ENCODE measurements around the gene PLEKHS1.

The PLEKHS1 gene

DNA sequence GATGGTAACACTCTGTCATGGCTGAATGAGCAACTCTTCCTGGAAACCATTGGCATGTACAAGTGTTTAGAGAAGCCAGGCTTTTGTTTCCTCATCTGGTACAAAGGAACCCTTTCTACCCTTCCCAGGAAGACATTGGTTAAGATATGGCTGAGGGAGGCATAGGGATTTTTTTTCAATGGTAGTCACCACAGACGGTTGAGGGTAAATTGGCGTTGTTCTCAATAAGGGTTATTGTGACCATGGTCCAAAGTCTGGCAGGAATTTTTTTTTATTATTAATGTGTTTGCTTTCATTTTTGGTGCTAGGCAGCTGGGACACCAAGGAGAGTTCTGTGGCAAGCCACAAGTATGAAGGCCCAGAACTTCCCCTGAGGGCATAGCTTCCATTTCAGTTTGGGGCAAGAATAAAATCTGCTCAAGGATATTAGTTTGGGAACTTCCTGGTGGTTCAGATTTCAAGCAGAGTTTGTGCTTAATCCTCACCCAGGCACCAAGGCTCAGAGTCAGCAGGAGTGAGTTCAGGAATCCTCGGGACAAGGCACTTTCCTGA lies at the start of gene PLEKHS1:
Gene PLEKHS1, plus strand, starts transcription at position 502 of the 552 bp plus-strand sequence. CDS start 3,596 bp downstream, outside the sequence.
- no peak for DNase-seq (ENCODE audit: low read depth in 3 of 3, low spot score in 1 of 3)

DNA sequence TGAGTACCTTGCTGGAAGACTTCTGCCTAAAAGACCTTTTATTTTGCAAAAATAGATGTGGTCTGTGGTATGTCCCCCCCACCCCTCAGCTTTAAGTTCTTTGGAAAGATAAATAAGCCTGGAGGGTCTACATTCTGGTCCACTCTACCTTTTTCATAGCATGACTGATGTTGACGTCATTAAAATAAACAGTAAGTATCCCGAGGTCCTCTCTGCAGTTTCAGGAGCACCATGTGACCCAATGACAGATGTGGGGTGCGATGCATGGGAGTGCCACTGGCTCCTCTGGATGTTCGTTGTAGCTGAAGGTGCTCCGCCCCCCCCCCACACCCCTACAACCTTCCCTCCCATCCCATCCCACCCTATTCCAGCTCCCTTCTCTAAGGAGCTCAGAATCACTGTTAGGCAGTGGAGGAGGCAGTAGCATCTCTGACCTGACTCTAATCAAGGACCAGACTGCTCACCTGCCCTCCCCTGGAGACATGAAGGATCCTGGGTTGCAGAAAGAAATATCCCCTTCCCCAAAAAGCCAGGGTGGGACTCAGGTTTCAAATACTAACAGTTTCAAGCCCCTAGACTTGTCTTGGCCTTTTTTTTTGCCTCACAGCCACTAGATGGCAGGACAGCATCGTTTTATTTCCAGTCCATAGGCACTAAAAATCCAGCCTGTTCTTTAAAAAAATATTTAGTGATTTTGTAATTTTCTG lies 46.7 kb upstream of the PLEKHS1 start:
- DNase-seq (ENCODE audit: low read depth in 3 of 3, low spot score in 1 of 3): no peak

DNA sequence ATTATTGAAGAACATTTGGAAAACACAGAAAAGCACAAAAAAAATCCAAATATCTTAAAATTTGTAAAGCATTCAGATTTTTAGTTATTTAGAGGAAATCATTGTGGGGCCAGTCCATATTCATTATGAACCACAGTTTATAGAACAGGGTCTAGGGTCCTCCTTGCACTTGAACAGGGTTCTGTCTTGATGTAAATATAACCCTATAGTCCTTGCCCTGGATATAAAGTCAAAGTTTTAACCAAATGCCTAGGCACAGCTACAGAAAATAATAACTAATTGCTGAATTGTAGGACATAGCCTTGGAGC lies 46.2 kb upstream of the PLEKHS1 start:
- DNase-seq (ENCODE audit: low read depth in 3 of 3, low spot score in 1 of 3): no peak

DNA sequence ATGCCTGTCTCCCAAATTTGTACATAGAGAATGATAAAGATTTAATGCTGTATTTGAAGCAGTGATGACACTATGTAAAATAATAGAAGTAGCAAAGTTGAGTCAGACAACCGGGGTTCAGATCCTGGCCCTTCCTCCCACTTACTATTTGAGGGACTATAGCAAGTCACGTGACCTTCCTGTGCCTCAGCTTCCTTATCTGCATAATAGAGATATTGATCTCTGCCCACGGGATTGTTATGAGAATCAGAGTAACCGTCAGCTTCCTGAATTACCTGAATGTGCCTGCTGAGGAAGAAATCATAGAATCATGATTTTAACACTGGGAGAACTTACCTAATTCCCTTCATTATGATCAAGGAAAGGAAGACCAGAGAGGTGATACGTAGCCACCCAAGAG lies 44.9 kb upstream of the PLEKHS1 start:
- no peak for DNase-seq (ENCODE audit: low read depth in 3 of 3, low spot score in 1 of 3)

DNA sequence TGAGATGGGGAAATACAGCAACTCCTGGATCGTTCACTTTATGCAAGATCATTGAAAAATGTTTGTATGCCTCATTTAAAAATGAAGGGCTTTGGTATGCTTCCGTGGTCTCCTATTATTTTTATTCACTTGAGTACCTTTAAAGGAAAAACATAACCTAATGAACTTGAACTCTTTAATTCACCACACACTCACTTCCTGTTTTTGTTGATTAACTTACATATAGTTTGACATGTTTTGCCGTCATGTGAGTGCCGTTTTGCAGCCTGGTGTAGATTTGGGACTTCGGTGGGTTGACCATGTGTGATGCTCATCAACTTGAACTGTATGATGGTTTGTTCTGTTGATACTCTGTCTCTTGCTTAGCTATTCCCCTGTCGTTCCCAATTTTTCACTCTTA lies 42.8 kb upstream of the PLEKHS1 start:
- no peak for DNase-seq (ENCODE audit: low read depth in 3 of 3, low spot score in 1 of 3)

DNA sequence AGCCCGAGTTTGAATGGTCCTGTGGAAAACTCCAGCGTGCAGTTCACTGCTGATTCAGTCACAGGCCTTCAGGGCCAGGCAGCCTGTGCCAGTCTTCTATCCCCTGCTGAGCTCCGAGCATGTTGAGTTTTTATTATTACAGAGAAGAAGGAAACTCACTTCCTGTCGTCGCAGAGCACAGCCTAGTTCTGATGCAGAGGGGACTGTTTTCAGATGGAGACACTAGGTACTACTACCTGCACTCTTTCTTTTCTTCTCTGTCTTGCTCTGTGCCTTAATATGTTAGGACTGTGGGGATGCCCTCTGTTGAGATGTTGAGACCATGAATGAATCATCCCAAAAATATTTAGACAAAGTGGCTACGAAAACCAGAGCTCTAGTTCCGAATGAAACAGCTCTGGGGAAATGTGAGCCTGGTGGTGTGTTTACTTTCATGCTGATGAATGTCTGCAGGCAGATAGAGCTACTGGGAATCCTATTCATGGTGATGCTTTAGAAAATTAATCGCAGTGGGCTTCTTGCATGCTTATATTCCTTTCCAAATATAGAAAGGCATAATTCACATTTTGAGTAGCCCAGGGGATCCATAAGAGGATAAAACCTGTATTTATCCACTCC lies 42.2 kb upstream of the PLEKHS1 start:
- DNase-seq (ENCODE audit: low read depth in 3 of 3, low spot score in 1 of 3): no peak

DNA sequence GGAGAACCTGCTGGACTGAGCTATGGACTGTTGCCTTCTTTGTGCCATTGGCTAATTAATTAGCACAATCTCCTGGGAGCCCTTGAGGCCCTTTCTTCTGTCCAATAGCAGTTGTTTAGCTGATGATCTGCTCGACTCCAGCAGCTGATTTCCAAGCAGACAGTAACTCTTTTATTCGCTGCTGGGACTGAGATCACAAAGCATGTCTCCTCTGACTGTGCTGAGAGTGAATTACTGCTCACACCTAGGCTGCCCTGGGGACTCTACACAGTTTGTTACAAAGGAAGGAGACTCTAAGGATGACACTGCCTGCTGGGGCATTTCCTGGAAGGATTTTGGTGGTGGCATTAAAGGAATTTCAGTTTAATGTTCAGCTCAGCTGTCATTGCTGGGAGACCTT lies 40.3 kb upstream of the PLEKHS1 start:
- no peak for DNase-seq (ENCODE audit: low read depth in 3 of 3, low spot score in 1 of 3)

DNA sequence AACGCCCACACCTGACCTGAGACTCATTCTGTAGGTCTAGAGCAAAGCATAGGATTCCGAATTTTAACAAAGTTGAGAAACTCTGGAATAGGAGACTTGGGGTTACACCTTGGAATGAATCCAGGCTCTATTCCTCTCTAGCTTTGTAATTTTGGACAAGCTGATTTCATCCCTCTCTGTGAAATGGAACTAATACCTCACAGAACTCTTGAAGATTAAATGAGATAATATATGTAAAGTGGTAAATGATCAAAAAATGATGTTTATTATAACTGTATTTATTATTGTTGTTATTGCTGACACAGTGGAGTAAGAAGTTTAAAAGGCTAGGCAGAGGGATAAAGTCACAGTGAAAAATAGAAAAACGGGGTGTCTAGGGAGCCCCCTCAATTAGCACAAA lies 39.5 kb upstream of the PLEKHS1 start:
- no peak for DNase-seq (ENCODE audit: low read depth in 3 of 3, low spot score in 1 of 3)

DNA sequence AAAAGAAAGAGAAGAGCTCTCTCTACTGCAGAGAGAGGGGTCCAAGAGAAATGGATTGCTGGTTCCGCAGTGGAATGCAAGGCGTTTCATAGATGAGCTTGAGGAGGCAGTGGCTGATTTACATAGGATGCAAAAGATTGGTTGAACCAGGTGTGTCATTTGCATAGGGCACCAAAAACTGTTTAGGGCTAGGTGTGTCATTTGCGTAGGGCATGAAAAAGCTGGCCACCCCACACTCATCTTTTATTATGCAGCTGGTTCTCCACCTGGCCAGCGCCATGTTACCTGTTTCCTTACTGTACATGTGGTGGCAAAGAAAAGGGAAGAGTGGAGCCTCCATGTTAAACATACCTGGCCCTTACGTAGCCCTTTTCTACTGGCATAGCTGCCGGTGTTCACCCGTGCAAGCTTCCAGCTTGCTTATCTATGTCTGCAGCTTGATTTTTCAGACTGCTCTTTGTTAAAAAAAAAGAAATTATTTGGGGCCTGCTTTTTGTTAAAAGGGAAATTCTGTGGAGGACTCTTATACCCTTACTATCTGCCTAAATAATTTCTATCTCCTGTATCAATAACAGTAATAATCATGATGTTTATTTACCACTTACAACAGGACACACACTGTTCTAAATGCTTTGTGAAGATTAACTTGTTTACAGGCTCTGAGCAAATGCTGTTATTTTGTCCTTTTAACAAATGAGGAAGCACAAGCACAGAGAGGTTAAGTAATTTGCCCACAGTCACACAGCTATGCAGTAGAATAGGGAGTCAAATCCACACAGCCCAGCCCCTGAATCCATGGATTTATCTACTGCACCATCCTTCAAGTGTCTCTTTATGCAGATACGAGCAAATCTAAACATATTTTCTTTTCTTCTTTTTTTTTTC lies 38.5 kb upstream of the PLEKHS1 start:
- DNase-seq (ENCODE audit: low read depth in 3 of 3, low spot score in 1 of 3): no peak

DNA sequence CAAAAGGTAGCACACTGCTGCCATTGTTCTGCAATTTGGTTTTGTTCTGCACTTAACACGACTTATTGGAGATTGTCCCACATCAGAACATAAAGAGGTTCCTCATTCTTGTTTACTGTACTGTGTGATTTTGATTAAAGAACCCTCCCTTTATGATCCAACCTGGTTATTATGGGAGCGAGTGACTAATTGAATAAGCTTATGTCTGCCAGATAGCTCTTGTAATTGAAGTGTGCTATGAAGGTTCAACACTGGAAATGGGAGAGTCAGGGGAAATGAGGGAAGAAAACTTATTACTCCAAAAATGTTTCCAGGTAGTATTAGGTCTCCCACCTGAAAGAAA lies 37.9 kb upstream of the PLEKHS1 start:
- DNase-seq (ENCODE audit: low read depth in 3 of 3, low spot score in 1 of 3): no peak

DNA sequence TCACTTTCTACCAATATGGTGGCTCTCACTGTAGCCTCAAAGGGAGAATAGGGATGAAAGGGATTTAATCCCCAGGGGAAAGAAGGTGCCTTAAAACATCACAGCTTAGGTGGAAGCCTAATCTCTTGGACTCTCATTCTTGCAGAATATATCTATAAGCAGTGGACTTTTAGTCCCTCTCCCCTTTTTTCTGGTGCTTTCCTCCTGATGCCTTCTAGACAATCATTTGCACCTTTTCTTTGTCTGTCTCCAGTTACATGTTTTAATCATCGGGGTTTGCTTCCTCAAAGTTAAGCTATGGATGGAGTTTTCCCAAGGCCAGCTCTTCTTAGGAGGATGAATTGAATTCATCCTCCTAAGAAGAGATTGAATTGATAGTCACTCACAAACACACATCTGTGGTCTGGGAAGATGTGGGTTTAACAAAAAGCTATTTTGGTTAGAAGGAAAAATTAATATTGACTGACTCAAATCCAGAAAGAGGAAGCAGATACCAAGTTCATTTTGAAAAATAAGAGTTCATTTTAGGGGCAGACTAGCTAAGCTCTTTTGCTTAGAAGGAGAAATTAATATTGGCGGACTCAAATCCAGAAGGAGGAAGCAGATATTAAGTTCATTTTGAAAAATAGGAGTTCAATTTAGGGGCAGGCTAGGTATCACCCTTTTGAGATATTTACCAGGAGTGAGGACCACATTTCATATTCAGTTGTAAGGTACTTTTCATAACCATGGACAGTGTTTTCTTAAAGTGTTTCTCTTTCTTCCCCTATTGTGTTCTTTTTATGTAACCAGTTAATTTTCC lies 35.2 kb upstream of the PLEKHS1 start:
- DNase-seq (ENCODE audit: low read depth in 3 of 3, low spot score in 1 of 3): no peak

DNA sequence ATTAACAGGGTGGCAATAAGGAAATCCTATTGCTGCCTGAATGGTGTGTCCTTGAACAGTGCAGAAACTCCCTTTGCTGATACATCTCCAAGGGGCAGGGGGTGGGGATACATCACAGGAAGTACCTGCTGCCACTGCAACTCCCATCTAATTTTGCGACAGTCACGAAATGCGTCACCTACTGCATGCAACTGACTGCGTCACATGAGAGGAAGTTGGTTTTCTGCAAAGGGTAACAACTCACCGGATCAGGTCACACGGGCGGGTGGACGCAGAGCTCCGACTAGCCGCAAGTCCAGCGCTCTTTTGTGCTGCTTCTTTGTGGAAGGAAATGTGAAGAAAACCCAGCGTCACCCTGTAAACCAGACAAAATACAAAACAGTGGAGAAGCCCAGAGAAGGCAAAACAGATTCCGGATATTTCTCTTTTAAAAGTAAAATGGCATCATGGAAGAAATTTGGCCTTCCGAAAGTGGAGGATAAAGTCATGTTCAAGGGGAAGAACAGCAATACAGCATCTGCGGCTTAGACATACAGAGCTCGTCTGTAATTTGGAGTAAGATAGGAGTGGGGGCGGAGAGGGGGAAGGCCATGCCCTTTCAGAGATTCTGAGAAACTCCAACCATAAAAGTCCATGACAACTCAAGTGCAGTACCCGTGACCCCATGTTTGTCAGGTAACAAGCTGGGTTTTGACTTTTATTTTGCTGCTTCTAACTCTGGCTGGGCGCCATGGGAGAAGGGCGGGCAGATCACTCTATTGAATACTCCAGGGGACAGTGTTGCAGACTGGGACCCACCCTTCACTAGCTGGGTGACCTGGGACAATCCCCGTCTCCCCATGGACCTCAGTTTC lies 32.3 kb upstream of the PLEKHS1 start:
- no peak for DNase-seq (ENCODE audit: low read depth in 3 of 3, low spot score in 1 of 3)

DNA sequence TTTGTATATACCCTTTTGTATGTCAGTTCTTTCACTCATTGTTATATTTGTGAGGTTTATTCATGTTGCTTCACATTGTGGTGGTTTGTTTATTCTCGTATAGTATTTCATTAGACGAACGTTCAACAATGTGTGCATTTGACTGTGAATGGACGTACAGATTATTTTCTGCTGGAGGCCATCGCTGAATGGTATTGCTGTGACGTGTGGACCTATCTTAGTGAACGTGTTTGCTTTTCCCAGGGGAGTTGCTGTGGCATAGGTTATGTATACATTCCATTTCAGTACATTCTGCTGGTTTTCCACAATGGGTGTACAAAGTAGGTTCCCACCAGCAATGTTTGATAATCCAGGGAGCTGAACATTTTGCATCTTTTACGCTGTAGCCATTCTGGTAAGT lies 31.1 kb upstream of the PLEKHS1 start:
- no peak for DNase-seq (ENCODE audit: low read depth in 3 of 3, low spot score in 1 of 3)

DNA sequence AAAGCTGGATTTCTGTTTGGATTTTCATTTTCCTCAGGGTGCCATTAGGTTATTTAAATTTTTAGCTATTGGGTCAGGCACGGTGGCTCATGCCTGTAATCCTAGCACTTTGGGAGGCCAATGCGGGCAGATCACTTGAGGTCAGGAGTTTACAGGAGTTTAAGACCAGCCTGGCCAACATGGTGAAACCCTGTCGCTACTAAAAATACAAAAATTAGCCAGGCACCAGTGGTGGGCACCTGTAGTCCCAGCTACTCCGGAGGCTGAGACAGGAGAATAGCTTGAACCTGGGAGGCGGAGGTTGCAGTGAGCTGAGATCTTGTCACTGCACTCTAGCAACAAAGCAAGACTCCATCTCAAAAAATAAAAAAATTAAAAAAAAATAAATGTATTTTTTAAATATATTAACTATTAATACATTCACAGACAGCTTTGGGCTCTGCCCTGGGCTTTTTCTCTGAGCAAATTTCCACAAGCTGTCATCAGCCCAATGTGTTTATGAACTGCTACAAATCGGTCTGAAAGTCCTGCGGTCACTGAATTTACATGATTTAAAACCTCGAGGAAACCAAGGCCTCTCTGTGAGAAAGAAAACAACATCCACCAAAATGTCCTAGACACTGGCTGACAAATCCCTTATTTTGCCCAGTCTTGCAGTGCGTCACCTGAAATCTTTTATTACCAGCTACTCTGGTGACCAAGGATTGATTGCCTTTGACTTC lies 19.2 kb upstream of the PLEKHS1 start:
- DNase-seq (ENCODE audit: low read depth in 3 of 3, low spot score in 1 of 3): no peak

DNA sequence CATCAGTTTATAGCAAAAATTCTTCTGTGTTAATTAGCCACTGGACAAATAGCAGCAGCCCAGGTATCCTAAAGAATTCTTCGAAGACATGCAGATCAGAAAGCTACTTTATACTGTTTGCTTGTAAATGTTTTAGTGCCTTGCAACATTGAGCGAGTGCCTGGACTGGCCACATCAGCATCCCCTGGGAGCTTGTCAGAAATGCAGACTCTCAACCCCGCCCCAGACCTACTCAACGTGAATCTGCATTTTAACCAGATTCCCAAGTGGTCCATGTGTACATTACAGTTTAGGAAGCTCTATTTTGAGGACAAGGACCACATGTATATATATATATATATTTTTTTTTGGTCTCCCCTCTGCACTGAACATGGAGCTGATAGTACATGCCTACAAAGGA lies 18.5 kb upstream of the PLEKHS1 start:
- no peak for DNase-seq (ENCODE audit: low read depth in 3 of 3, low spot score in 1 of 3)

DNA sequence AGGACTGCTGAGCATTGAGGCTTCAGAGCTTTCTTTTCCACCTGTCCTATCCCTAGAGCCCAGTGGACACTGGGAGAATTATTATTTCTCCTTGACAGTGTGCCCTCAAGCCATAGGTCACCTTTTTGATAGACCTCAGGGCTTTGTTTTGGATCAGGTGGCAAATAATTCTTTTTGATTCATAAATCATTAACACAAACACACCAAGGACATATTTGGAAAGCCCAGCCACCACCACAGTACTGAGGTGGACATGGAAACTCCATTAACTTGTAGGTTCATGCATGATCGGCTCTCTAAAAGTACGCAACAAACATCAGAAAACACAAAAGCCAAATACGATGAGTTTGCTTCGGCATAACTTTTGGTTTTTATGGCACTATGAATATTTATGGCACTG lies 17.8 kb upstream of the PLEKHS1 start:
- DNase-seq (ENCODE audit: low read depth in 3 of 3, low spot score in 1 of 3): no peak

DNA sequence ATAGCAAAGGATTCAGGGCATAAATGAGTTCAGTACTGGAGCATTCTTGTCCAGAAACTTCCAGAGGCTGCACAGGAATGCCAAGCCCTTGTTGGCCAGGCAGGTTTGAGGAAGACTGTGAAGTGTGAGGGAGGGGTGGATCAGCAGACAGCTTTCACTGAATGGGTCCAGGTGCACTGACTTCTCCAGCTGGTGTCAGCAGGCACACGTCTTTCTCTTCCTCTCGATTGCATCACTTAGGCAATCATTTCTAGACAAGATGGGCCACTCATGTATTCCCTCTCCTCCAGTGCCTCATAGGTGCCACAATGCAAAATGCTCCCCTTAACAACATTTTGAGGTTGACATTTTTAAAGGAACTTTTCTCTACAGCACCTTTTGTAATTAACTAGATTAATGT lies 15.6 kb upstream of the PLEKHS1 start:
- no peak for DNase-seq (ENCODE audit: low read depth in 3 of 3, low spot score in 1 of 3)

DNA sequence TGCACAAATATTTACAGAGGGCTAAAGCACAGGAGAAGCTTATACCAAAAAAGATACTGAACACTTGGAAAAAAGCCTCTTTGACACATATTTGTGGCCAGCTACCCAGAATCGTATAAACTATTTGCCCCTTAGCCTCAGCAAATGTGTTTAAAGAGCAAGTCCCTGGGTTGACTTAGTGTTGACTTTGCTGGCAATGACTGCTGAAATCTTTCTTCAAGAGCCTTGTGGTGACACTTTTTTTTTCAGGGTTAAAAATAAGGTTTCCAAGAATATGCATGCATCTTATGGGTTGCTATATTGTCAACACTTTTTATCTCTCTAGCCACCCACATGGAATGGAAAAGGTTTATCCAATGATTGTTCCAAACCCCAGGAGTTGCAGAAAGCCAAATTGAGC lies 14.9 kb upstream of the PLEKHS1 start:
- DNase-seq (ENCODE audit: low read depth in 3 of 3, low spot score in 1 of 3): no peak

DNA sequence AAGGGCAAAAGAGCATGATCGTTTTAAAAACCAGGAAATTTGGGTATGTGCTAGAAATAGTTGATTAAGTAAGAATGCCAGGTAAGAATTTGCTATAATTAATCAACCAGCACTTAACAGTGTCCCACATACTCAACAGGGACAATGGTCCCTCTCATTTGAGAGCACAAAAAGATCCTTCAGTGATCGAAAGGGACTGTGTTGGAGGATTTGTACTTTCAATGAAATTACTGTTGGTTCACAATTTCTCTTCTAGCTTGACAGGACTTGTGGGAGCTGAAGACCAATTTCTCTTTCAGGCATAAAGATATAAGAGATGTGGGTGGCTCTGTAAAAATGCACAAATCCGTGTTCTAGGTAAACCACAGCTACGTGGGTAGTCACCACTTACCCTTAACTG lies 12.5 kb upstream of the PLEKHS1 start:
- no peak for DNase-seq (ENCODE audit: low read depth in 3 of 3, low spot score in 1 of 3)

DNA sequence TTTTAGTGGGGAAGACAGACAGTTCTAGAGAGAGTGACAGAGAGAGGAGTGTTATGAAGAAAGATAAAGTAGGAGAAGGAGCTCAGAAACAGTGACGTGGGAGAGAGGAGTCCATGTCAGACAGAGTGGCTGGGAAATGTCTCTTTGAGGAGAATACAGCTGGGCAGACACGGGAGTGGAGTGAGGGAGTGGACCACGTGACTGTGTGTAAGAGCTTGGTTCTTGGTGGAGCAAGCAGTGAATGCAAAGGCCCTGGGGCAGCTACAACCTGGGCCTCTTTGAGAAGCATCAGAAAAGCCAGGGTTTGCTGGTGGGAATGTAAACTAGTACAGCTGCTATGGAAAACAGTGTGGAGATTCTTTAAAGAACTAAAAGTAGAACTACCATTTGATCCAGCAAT lies 11.9 kb upstream of the PLEKHS1 start:
- DNase-seq (ENCODE audit: low read depth in 3 of 3, low spot score in 1 of 3): no peak
